ENCODE measurements around the gene VAMP5.
A peak's percentile ranks its signal among the peaks of the same experiment; 100 is the strongest.
"Not testable (repeated sequence)": the region's sequence is repeated elsewhere in the genome, so short reads cannot be mapped to it uniquely, and the experiment has no call there.

Gene VAMP5

DNA sequence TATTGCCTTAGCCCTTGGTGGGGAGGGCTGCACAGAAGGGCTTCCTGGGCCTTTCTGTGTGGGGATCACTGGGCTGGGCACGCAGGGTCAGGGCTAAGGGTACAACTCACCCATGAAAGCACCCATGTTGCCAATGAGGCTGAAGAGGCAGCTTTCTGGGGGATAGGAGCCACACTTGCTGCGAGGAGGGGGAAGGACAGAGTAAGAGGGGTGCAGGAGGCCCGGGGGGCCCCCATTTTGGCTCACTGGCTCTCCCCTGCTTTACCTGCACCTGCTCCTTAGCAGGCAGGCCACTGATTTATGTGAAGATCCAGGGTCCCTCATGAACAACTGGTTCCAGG, 16.0 kb downstream of the VAMP5 start:
- H3K27ac Mint-ChIP-seq = no peak overlapping the region
- H3K27me3 Mint-ChIP-seq = no peaks in the 10 kb centered on the region
- peaks cover 44% of the 10 kb centered on the region for H3K4me1 Mint-ChIP-seq (ENCODE audit: low read depth)
- no peaks in the 10 kb centered on the region for H3K9me3 Mint-ChIP-seq (ENCODE audit: low read depth)
- peak overlapping the region; percentile 20 for H3K4me3 Mint-ChIP-seq
- no peaks in the 10 kb centered on the region for H3K36me3 Mint-ChIP-seq

DNA sequence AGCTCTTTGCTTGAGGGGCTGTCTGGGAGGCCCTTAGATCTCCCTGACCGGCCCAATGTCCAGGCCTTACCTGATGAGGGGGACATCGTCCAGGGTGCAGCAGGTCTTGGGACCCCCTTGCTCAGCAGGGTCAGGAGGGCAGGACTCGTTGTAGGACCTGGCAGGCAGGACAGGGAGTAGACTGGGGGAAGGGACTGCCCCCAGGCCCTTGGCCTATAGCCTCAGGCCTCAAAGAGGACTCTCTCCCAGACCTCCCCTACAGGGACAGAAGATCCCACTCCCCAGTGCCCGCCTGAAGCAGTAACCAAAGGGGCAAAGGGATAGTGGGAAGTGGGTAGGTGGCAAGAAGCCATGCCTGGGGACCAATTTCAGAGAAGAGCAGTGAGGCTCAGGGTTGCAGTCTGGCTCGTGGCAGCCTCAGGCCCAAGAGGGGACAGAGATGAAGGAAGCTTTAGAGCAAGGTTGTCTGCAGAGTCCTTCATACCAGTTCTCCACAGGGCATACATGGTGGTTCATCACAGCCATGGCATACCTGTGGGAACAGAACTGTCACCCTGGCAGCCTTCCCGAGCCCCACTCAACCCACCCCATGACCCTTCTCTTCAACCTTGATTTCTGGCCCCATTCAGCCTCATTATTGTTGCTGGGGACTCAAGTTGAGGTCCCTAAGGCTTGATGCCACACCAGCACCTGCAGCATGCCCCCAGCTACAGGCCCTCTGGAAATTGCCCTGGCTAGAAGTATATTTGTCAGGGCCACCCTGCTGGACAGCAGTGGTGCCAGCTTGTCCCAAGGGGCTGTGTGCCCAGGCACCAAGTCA, 16.9 kb downstream of the VAMP5 start:
- H3K4me1 Mint-ChIP-seq (ENCODE audit: low read depth) = peaks cover 39% of the 10 kb centered on the region
- peak overlapping the region; percentile 87 for H3K4me3 Mint-ChIP-seq
- H3K27me3 Mint-ChIP-seq = no peaks in the 10 kb centered on the region
- no peaks in the 10 kb centered on the region for H3K9me3 Mint-ChIP-seq (ENCODE audit: low read depth)
- H3K36me3 Mint-ChIP-seq = no peaks in the 10 kb centered on the region
- peak overlapping the region; percentile 70 for H3K27ac Mint-ChIP-seq

DNA sequence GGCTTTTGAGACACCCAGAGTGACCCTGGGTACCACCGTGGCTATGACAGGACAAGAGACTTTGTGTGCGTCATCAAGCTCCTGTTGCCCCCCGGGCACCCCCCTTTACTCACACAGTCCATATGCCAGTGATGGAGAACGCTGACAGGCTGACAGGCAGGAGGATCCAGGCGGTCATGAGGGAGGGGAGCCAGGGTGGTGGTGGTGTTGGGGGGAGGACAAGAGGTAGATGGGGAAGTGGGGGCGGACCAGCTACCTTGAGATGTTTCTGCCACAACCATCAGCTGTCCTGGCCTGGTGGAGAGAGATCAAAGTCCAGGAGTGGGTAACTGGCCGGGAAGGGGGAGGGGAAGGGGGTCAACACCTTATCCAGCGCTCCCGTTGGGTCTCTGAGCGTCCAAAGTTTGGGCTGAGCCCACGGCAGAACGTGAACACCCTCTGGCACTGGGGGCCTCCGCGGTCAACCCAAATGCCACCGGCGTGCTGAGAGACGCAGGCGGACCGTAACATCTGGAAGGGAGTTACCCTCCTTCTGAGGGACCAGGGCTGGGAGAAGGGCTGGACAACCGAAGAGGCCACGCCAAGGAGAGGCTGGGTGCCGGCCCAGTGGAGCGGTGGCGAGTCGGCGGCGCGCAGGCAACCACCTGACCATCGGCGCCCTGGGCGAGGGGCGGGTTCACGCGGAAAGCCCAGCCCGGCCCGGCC, 17.7 kb downstream of the VAMP5 start:
- H3K27me3 Mint-ChIP-seq = no peaks in the 10 kb centered on the region
- H3K4me1 Mint-ChIP-seq (ENCODE audit: low read depth) = peaks cover 32% of the 10 kb centered on the region
- H3K36me3 Mint-ChIP-seq = no peaks in the 10 kb centered on the region
- H3K4me3 Mint-ChIP-seq = peak overlapping the region; percentile 87
- peak overlapping the region; percentile 80 for H3K27ac Mint-ChIP-seq
- no peaks in the 10 kb centered on the region for H3K9me3 Mint-ChIP-seq (ENCODE audit: low read depth)

DNA sequence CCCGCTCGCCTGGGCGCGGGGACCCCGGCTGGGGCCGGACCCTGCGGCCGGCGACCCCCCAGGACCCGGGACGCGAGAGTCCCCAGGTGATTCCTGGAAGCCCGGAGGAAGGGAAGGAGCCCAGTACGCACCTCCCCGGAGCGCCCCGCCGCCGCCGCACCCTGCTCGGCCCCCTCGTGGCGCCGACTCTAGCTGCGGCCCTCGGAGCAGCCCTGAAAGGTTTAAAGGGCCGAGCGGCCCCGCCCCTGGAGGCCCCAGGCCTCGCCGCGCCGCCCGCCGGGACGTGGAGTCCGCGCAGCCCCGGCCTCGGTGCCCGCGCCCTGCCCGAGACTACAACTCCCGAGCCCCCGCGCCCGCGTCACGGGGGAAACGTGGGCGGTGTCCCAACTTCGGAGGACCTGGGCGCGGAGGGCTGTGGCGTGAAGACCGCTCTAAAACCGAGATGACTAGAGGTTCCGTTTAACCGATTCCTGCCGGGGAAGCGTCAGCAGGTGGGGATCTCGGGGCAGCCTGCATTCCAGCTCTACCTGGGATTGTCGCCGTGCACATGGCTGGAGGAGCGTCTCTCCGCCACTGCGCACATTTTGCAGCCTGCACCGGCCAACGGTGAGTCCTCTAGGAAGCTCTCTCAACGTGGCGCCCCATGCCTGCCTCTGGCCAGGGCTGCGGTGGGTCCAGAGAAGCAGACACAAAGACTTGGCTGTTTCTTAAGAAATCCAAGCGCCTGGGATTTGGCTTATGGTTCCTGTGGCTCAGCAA, 18.4 kb downstream of the VAMP5 start, which contains the start of gene TMEM150A:
TSS of gene TMEM150A (minus strand) at position 223 of the 759 bp plus-strand sequence. CDS start 750 bp downstream, outside the sequence.
- H3K9me3 Mint-ChIP-seq (ENCODE audit: low read depth) = no peaks in the 10 kb centered on the region
- H3K27ac Mint-ChIP-seq = peak within 1 kb of the TSS; percentile 80
- peaks cover 29% of the 10 kb centered on the region for H3K4me1 Mint-ChIP-seq (ENCODE audit: low read depth)

DNA sequence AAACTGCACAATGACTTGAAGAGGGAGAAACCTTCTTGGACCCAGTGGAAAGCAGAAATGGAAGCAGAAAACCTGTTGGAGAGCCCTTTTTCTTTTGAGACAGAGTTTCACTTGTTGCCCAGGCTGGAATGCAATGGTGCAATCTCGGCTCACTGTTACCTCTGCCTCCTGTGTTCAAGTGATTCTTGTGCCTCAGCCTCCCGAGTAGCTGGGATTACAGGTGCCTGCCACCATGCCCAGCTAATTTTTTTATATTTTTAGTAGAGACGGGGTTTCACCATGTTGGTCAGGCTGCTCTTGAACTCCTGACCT, 19.9 kb downstream of the VAMP5 start:
- H3K4me3 Mint-ChIP-seq = peak overlapping the region; percentile 90
- H3K27me3 Mint-ChIP-seq; H3K36me3 Mint-ChIP-seq; H3K9me3 Mint-ChIP-seq (ENCODE audit: low read depth): not testable (repeated sequence)
- H3K27ac Mint-ChIP-seq = peak overlapping the region; percentile 84
- H3K4me1 Mint-ChIP-seq (ENCODE audit: low read depth) = peaks cover 32% of the 10 kb centered on the region

More for the DNA sequence above, 18.4 kb downstream of the VAMP5 start, which contains the start of gene TMEM150A:
- H3K27me3 Mint-ChIP-seq = no peaks in the 10 kb centered on the region
- H3K4me3 Mint-ChIP-seq = peak within 1 kb of the TSS; percentile 90
- H3K36me3 Mint-ChIP-seq = no peaks in the 10 kb centered on the region

DNA sequence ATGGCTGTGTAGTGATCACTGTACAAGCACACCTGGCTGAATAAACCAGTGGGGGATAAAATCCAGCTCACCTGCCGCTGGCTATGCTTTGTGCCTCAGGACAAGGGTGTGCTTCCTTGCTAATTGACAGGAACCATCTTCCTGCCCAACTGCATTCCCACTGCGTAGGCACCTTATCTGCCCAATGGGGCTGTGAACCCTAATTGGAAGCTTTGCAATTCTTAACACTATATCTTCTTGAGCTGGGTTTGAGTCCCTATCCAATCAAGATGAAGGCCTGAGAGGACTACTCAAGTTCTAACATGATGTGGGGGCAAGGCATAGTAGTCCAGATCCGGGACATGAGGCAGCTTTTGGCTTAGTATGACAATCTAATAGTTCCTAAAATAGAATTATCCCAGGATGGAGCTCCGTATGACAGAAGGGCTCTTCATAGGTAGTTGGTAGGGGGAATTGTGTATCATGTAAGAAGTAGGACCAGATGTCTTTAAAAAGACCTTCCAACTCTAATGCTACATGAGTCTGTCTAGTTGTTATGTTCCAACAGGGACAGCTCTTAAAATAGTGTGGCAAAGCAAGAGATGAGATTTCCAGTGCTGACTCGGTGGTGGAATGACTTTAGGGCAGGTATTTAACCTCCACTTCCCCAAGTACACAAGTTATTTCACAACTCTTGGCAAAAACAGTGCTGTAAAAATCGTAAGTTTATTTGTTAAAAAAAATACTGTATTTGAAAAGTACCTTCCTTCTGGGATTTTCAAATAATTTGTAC, 20.5 kb downstream of the VAMP5 start:
- Mint-ChIP-seq H3K4me3 (peak overlapping the region; percentile 90), H3K27ac (peak overlapping the region; percentile 16), H3K27me3 (no peaks in the 10 kb centered on the region), H3K36me3 (peaks cover 3% of the 10 kb centered on the region), H3K4me1 (ENCODE audit: low read depth) (peaks cover 36% of the 10 kb centered on the region), H3K9me3 (ENCODE audit: low read depth) (no peaks in the 10 kb centered on the region)

DNA sequence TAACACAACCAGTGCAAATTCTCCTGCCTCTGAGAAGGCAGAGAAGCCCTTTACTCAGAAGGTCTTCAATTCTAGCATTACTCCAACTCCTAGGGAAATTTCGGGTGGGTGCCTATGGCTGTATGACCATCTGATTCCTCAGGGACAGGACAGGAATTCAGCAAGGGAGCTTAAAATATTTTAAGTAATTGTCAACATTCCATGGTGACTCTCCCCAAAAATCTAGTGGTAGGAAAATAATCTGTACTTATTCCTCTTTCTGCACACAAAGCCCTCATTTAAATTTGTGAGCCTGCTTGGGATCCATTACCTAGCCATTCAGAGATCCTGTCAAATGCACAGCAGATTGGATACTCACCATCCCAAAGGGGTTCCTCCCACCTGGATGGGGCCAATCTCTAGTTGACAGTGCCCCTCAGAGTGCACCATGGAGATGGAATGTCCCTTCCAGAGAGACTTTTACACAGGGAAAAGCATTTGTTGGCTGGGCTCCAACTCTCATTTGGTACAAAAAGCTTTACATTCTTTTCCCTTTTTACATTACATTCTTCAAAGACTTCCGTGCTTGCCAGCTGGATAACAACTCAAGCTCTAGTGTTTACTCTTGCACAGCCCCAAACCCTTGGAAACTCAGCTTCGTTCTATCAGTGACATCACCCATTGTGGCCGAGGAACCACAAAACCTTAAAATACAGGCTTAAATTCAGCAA, 21.3 kb downstream of the VAMP5 start:
- Mint-ChIP-seq H3K9me3 (ENCODE audit: low read depth) (no peaks in the 10 kb centered on the region), H3K27ac (peak overlapping the region; percentile 58), H3K27me3 (no peaks in the 10 kb centered on the region), H3K4me3 (no peak overlapping the region), H3K36me3 (peaks cover 6% of the 10 kb centered on the region), H3K4me1 (ENCODE audit: low read depth) (peaks cover 41% of the 10 kb centered on the region)

DNA sequence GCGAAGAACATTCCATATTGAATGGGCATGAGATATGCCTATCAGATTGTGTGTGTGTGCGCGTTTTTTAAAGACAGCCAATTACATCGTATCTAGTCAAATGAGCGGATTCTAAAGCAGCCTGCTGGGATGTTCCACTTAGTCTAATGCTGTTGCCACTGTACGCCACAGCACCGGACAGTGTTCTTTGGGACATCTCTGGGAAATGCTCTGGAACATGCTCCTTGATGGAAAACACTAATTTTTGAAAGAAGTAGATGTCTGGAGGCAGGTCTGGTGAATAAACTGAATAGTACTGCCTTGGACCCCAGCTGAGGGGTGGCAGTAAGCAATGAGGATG, 21.9 kb downstream of the VAMP5 start:
- H3K4me3 Mint-ChIP-seq = no peak overlapping the region
- H3K4me1 Mint-ChIP-seq (ENCODE audit: low read depth) = peaks cover 41% of the 10 kb centered on the region
- H3K36me3 Mint-ChIP-seq = peaks cover 6% of the 10 kb centered on the region
- H3K27me3 Mint-ChIP-seq = no peaks in the 10 kb centered on the region
- H3K9me3 Mint-ChIP-seq (ENCODE audit: low read depth) = no peaks in the 10 kb centered on the region
- H3K27ac Mint-ChIP-seq = peak overlapping the region; percentile 58

DNA sequence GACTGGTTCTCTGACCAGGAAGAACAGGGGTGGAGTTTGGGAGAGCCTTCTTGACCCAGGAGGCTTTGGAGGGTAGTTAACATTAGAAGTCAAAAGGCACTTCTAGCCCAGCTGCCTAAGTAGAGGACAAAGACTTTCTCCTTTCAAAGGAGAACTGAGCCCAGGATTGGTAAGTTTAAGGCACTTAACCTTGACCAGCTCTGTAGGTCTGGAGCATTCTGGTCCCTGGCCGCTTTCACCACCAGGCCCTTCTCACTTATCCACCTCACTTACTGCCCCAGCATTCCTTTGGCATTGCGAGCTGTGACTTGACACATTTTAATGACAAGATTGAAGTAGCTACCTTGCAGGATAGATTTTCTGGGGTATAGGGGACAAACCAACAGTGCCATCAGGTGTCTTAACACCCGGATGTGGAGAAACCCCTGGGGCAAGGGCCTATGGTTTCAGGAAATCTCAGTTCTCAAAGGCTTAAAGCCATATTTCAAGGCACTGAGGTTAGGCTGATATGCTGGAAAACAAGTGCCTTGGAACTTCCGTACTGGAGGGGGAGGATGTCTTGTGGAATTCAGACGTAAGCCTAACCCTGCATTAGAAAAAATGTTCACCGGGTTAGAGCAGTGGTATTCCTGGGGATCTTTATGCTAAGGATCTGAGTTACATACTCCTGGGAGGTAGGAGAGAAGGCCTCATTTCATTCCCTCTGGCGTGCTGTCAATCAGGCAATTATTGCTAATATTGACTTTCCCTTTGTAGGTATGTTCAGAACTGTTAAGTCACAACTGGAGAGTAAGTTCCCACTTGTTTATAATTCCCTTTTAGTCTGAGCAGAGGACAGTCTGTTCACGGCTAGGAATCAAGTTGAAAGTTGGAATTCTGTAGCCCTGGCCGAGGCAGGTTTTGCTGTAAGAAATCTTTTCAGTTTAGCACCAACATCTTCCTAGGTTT, 23.3 kb downstream of the VAMP5 start:
- Mint-ChIP-seq H3K4me1 (ENCODE audit: low read depth) (peaks cover 39% of the 10 kb centered on the region), H3K27ac (peak overlapping the region; percentile 66), H3K9me3 (ENCODE audit: low read depth) (no peaks in the 10 kb centered on the region), H3K4me3 (no peak overlapping the region), H3K36me3 (peaks cover 6% of the 10 kb centered on the region), H3K27me3 (no peaks in the 10 kb centered on the region)

DNA sequence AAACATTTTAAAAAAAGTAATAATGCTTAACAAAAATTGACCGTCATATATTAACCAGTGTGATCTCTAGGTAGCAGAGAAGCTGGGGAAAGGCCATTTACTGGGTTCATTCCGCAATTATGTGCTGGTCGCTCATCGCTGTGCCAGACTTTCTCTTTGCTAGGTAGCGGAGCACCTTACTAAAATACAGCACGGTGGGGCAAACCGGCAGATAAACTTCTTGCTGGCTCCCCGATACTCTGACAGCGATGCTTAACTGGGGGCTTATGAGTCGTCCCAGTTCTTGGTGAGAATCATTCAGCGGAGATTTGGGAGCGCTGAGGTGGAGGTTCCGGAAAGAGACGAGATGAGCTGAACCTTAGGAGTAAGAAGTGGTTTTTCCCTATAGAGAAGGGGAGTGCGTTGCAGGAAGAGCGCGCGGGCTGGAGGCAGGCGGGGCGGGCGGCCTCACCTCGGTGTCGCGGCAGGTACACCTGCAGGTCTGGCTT, 27.0 kb downstream of the VAMP5 start:
- Mint-ChIP-seq H3K27me3 (no peaks in the 10 kb centered on the region), H3K36me3 (peaks cover 6% of the 10 kb centered on the region), H3K27ac (peak overlapping the region; percentile 90), H3K4me3 (peak overlapping the region; percentile 95), H3K4me1 (ENCODE audit: low read depth) (peaks cover 24% of the 10 kb centered on the region), H3K9me3 (ENCODE audit: low read depth) (no peaks in the 10 kb centered on the region)

DNA sequence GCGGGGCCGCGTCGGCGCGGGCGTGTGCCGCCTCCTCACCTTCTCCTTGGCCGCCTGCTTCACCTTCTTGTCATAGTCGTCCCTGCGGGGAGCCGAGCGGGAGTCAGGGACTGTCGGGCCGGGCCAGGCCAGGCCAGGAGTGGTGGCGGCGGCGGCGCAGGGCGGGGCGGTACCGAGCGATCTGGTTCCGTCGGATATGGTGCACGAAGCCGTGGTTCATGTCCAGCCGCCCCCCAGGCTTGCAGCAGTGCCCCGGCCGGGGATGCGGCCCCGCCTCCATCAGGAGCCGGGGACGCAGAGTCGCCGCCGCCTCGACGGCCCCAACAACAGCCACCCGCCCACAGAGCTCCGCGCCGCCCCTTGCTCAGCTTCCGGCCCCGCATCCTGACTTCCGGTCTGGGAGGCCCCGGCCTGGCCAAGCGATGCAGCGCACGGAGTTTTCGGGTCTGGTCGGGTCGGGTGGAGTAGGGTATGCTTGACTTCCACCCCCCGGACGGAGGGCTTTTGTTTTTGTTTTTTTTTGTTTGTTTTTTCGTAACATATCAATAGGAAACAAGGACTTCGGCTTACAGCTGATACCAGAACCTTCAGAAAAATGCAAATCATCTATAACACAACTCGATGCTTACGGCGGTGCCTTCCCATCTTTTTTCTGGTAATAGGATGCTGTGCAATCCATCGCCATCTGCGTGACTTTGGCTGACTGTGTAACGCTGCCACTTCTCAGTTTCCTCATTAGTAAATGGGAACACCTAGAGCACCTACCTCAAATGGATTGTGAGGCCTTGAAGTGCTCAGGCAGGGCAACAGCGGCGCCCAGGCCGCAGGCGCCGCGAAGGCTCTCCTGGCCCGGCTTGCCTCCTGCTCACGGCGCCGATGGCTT, 27.7 kb downstream of the VAMP5 start, which contains the start of gene C2orf68:
TSS of gene C2orf68 (minus strand) at position 362 of the 883 bp plus-strand sequence. CDS start at position 280, 82 bp downstream.
- Mint-ChIP-seq H3K36me3 (peaks cover 6% of the 10 kb centered on the region), H3K9me3 (ENCODE audit: low read depth) (no peaks in the 10 kb centered on the region), H3K27ac (peak within 1 kb of the TSS; percentile 90), H3K27me3 (no peaks in the 10 kb centered on the region), H3K4me3 (peak within 1 kb of the TSS; percentile 95), H3K4me1 (ENCODE audit: low read depth) (peaks cover 24% of the 10 kb centered on the region)

DNA sequence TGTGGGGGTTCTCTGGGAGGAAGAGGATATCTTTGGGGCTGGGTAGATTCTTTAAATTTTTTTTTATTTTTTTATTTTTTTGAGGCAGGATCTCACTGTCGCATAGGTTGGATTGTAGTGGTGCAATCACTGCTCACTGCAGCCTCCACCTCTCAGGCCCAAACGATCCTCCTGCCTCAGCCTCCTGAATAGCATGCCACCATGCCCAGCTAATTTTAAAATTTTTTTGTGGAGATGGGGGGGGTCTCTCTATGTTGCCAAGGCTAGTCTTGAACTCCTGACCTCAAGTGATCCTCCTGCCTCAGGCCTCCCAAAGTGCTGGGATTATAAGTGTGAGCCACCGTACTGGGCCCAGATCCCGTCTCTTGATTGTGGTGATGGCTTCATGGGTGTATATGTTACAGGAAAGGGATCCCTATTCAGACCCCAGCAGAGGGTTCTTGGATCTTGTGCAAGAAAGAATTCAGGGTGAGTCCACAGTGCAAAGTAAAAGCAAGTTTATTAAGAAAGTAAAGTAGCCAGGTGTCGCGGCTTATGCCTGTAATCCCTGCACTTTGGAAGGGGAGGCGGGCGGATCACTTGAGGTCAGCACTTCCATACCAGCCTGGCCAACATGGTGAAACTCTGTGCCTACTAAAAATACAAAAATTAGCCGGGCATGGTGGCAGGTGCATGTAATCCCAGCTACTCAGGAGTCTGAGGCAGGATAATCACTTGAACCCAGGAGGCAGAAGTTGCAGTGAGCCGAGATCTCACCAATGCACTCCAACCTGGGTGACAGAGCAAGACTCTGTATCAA, 29.7 kb downstream of the VAMP5 start:
- no peaks in the 10 kb centered on the region for H3K9me3 Mint-ChIP-seq (ENCODE audit: low read depth)
- H3K27me3 Mint-ChIP-seq = no peaks in the 10 kb centered on the region
- H3K36me3 Mint-ChIP-seq = peaks cover 3% of the 10 kb centered on the region
- H3K4me1 Mint-ChIP-seq (ENCODE audit: low read depth) = peaks cover 28% of the 10 kb centered on the region
- H3K4me3 Mint-ChIP-seq = peak overlapping the region; percentile 57
- H3K27ac Mint-ChIP-seq = peak overlapping the region; percentile 50

Measured in activated naive CD8-positive, alpha-beta T cell (primary cell).